ENCODE data around the gene HBZ.
"Not testable (repeated sequence)": the region's sequence is repeated elsewhere in the genome, so short reads cannot be mapped to it uniquely, and the experiment has no call there.

Gene HBZ

DNA sequence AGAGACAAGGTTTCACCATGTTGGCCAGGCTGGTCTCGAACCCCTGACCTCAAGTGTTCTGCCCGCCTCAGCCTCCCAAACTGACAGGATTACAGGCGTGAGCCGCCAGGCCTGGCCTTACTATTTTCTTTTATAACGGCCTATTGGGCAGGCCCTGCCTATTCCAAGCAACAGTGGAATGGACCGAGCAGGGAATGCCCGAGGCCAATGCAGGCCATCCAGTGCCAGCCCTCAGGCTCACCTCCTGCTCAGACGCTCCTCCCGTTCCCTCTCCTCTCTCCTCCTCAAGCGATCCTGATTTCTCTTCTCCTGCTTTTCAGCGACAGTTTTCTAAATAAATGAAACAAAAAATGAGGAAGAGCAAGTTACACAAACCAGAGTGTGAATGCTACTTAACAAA is 40.2 kb downstream of the HBZ start:
- no peaks in the 10 kb centered on the region for H3K27me3 Mint-ChIP-seq (ENCODE audit: low read depth, poor library complexity)
- H3K9me3 Mint-ChIP-seq: no peaks in the 10 kb centered on the region
- no peak for DNase-seq
- no peak overlapping the region for H3K4me3 Mint-ChIP-seq
- peaks cover 75% of the 10 kb centered on the region for H3K36me3 Mint-ChIP-seq (ENCODE audit: low read depth)
- peak overlapping the region; percentile 83 for H3K27ac Mint-ChIP-seq
- TF ChIP-seq, protein P1, sequence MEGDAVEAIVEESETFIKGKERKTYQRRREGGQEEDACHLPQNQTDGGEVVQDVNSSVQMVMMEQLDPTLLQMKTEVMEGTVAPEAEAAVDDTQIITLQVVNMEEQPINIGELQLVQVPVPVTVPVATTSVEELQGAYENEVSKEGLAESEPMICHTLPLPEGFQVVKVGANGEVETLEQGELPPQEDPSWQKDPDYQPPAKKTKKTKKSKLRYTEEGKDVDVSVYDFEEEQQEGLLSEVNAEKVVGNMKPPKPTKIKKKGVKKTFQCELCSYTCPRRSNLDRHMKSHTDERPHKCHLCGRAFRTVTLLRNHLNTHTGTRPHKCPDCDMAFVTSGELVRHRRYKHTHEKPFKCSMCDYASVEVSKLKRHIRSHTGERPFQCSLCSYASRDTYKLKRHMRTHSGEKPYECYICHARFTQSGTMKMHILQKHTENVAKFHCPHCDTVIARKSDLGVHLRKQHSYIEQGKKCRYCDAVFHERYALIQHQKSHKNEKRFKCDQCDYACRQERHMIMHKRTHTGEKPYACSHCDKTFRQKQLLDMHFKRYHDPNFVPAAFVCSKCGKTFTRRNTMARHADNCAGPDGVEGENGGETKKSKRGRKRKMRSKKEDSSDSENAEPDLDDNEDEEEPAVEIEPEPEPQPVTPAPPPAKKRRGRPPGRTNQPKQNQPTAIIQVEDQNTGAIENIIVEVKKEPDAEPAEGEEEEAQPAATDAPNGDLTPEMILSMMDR (IDR thresholded peaks at IDR 0.05): no peak
- no peaks in the 10 kb centered on the region for H3K4me1 Mint-ChIP-seq

DNA sequence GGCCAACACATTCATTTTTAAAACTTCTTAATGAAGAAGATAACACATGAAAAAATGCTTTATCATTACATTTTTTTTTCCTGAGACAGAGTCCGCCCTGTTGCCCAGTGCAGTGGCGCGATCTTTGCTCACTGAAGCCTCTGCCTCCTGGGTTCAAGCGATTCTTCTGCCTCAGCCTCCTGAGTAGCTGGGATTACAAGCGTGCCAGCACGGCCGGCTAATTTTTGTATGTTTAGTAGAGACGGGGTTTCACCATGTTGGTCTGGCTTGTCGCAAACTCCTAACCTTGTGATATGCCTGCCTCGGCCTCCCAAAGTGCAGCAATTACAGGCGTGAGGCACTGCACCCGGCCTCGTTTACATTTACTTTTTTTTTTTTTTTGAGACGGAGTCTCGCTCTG is 41.0 kb downstream of the HBZ start:
- H3K27ac Mint-ChIP-seq: no peak overlapping the region
- no peaks in the 10 kb centered on the region for H3K9me3 Mint-ChIP-seq
- no peak overlapping the region for H3K4me3 Mint-ChIP-seq
- no peak for DNase-seq
- no peaks in the 10 kb centered on the region for H3K4me1 Mint-ChIP-seq
- peaks cover 82% of the 10 kb centered on the region for H3K36me3 Mint-ChIP-seq (ENCODE audit: low read depth)
- no peaks in the 10 kb centered on the region for H3K27me3 Mint-ChIP-seq (ENCODE audit: low read depth, poor library complexity)
- TF ChIP-seq, protein P1 (IDR thresholded peaks at IDR 0.05): no peak

DNA sequence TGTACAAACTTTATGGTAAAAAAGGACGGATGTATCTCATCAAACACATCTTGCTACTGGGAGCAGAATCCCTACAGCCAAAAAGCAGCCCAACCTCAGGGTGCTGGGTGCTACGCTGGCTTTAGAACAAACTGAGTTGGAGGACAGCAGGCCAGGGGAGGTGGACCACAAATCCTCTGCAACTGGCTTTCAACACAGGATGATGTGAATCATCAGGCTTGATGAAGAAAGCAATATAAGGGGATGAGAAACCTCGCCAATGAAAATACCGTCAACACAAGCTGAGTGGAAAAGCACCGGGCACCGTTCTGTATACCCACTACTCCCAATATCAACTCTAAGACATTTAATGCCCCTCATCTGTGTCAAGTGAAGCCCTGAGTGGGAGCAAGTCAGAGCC is 42.1 kb downstream of the HBZ start:
- H3K4me3 Mint-ChIP-seq: no peak overlapping the region

DNA sequence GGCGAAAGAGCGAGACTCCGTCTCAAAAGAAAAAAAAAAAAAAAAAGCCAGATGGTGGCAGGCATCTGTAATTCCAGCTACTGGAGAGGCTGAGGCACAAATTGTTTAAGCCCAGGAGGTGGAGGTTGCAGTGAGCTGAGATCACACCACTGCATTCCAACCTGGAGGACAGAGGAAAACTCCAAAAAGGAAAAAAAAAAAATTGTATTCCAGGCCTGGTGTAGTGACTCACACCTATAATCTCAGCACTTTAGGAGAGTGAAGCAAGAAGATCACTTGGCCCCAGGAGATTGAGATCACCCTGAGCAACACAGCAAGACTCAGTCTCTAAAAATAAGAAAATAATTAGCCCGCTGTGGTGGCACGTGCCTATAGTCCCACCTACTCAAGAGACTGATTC is 47.9 kb downstream of the HBZ start:
- Mint-ChIP-seq H3K27ac (no peak overlapping the region), H3K9me3 (no peaks in the 10 kb centered on the region), H3K4me3 (no peak overlapping the region), H3K36me3 (ENCODE audit: low read depth) (peaks cover 84% of the 10 kb centered on the region), H3K27me3 (ENCODE audit: low read depth, poor library complexity) (no peaks in the 10 kb centered on the region), H3K4me1 (no peaks in the 10 kb centered on the region)
- DNase-seq: no peak
- TF ChIP-seq, protein P1 (IDR thresholded peaks at IDR 0.05): no peak

More for the DNA sequence above, 42.1 kb downstream of the HBZ start:
- no peak overlapping the region for H3K27ac Mint-ChIP-seq
- no peaks in the 10 kb centered on the region for H3K4me1 Mint-ChIP-seq
- no peak for DNase-seq
- H3K9me3 Mint-ChIP-seq: no peaks in the 10 kb centered on the region
- H3K27me3 Mint-ChIP-seq (ENCODE audit: low read depth, poor library complexity): no peaks in the 10 kb centered on the region
- H3K36me3 Mint-ChIP-seq (ENCODE audit: low read depth): peaks cover 82% of the 10 kb centered on the region
- TF ChIP-seq, protein P1 (IDR thresholded peaks at IDR 0.05): no peak

DNA sequence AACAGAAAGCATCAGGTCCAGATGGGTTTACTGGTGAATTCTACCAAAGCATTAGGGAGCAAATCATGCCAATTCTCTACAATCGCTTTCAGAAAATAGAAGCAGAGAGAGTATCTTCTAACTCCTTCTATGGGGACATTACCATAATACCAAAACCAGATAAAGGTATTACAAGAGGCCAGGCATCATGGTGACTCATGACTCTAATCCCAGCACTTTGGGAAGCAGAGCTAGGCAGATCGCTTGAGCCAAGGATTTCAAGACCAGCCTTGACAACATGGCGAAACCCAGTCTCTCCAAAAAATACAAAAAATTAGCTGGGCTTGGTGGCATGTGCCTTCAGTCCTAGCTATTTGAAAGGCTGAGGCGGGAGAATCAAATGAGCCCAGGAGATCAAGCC is 50.8 kb downstream of the HBZ start:
- no peak overlapping the region for H3K27ac Mint-ChIP-seq
- TF ChIP-seq, protein P1 (IDR thresholded peaks at IDR 0.05): no peak
- no peak for DNase-seq
- H3K36me3 Mint-ChIP-seq (ENCODE audit: low read depth): peaks cover 84% of the 10 kb centered on the region
- no peaks in the 10 kb centered on the region for H3K9me3 Mint-ChIP-seq
- no peaks in the 10 kb centered on the region for H3K27me3 Mint-ChIP-seq (ENCODE audit: low read depth, poor library complexity)
- no peak overlapping the region for H3K4me3 Mint-ChIP-seq
- no peaks in the 10 kb centered on the region for H3K4me1 Mint-ChIP-seq

DNA sequence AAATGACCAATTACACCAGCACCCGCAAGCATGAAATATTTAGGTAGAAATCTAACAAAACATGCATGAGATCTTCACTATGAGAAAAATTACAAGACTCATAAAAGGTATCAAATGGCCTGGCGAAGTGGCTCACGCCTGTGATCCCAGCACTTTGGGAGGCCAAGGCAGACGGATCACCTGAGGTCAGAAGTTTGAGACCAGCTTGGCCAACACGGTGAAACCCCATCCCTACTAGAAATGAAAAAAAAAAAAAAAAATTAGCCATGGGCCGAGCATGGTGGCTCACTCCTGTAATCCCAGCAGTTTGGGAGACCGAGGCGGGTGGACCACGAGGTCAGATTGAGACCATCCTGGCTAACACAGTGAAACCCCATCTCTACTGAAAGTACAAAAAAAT is 51.6 kb downstream of the HBZ start:
- H3K4me3 Mint-ChIP-seq: not testable (repeated sequence)

More for the DNA sequence above, 51.6 kb downstream of the HBZ start:
- not testable (repeated sequence) for H3K27ac Mint-ChIP-seq; H3K4me1 Mint-ChIP-seq; H3K27me3 Mint-ChIP-seq (ENCODE audit: low read depth, poor library complexity); DNase-seq; H3K9me3 Mint-ChIP-seq
- H3K36me3 Mint-ChIP-seq (ENCODE audit: low read depth): peaks cover 82% of the 10 kb centered on the region
